ENCODE data around the gene RAPGEF2. TPM values are rescaled to one million over a fixed set of nuclear protein-coding genes. Genes with fewer than 3 reads are reported as not detected.
"Not testable (repeated sequence)": the region's sequence is repeated elsewhere in the genome, so short reads cannot be mapped to it uniquely, and the experiment has no call there.

RAPGEF2 gene
- total RNA-seq, 1 experiment from 2014 or later, result 21.2 TPM

DNA sequence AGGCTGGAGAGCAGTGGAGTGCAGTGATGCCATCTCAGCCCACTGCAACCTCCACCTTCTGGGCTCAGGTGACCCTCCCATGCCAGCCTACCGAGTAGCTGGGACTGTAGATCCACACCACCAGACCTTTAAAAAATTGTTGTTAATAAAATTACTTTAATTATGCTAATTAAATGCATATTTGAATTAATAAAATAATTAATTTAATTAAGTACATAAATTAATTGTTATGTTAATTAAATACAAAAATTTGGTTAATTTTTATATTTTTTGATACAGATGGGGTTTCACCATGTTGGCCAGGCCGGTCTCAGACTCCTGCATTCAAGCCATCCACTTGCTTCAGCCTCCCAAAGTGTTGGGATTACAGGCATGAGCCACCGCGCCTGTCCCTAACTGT lies 12.6 kb upstream of the RAPGEF2 start:
- no TSS peak for BruUV-seq (replicated peaks)
- Histone ChIP-seq H3K27ac (ENCODE audit: low read length) (no peak overlapping the region), H3K9ac (ENCODE audit: low read length) (no peak overlapping the region), H3K9me2 (replicated peaks; ENCODE audit: low read length) (no peaks in the 10 kb centered on the region), H2AFZ (ENCODE audit: low read length) (no peak overlapping the region), H3K9me3 (ENCODE audit: low read length) (no peaks in the 10 kb centered on the region), H3K79me2 (ENCODE audit: low read length) (no peaks in the 10 kb centered on the region), H4K20me1 (ENCODE audit: low read length) (no peaks in the 10 kb centered on the region), H3K4me3 (ENCODE audit: low read length) (no peak overlapping the region), H3F3A (ENCODE audit: low read length, unreplicated experiment) (no peaks in the 10 kb centered on the region), H3K4me2 (ENCODE audit: low read length) (no peak overlapping the region), H3K36me3 (ENCODE audit: low read depth, low read length) (no peaks in the 10 kb centered on the region), H3K27me3 (ENCODE audit: low read length) (no peaks in the 10 kb centered on the region), H3K4me1 (ENCODE audit: insufficient read depth, low read length) (no peaks in the 10 kb centered on the region)
- ChIA-PET CTCF (no interaction called here), POLR2A (ENCODE audit: unreplicated experiment) (no interaction called here)
- intact Hi-C loops (cut with micrococcal nuclease), result no loop called here
- DNase-seq (no peak), ATAC-seq (no peak)
- TF ChIP-seq EZH2phosphoT487 (IDR thresholded peaks at IDR 0.05; ENCODE audit: borderline replicate concordance, low read length), result no peak
- TF ChIP-seq, protein P1, sequence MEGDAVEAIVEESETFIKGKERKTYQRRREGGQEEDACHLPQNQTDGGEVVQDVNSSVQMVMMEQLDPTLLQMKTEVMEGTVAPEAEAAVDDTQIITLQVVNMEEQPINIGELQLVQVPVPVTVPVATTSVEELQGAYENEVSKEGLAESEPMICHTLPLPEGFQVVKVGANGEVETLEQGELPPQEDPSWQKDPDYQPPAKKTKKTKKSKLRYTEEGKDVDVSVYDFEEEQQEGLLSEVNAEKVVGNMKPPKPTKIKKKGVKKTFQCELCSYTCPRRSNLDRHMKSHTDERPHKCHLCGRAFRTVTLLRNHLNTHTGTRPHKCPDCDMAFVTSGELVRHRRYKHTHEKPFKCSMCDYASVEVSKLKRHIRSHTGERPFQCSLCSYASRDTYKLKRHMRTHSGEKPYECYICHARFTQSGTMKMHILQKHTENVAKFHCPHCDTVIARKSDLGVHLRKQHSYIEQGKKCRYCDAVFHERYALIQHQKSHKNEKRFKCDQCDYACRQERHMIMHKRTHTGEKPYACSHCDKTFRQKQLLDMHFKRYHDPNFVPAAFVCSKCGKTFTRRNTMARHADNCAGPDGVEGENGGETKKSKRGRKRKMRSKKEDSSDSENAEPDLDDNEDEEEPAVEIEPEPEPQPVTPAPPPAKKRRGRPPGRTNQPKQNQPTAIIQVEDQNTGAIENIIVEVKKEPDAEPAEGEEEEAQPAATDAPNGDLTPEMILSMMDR (conservative IDR thresholded peaks at IDR 0.05; ENCODE audit: low read depth, low read length), result no peak
- no peak for TF ChIP-seq EZH2 (IDR thresholded peaks at IDR 0.05; ENCODE audit: low read length, unreplicated experiment)

- BruUV-seq (replicated peaks); H3K9ac ChIP-seq (ENCODE audit: low read length); H4K20me1 ChIP-seq (ENCODE audit: low read length); CTCF ChIA-PET; H3K36me3 ChIP-seq (ENCODE audit: low read depth, low read length); H3K9me3 ChIP-seq (ENCODE audit: low read length); H3K4me1 ChIP-seq (ENCODE audit: insufficient read depth, low read length); DNase-seq; POLR2A ChIA-PET (ENCODE audit: unreplicated experiment); H3K79me2 ChIP-seq (ENCODE audit: low read length); H3K4me2 ChIP-seq (ENCODE audit: low read length); ATAC-seq; H3K4me3 ChIP-seq (ENCODE audit: low read length); H2AFZ ChIP-seq (ENCODE audit: low read length); H3F3A ChIP-seq (ENCODE audit: low read length, unreplicated experiment); H3K9me2 ChIP-seq (replicated peaks; ENCODE audit: low read length); H3K27ac ChIP-seq (ENCODE audit: low read length); H3K27me3 ChIP-seq (ENCODE audit: low read length); intact Hi-C loops (cut with micrococcal nuclease): not testable (repeated sequence)
Measured at GRCh38 chr4:159094156-159094555, 8.7 kb upstream of the RAPGEF2 start.

GRCh38 chr4:159096434-159096833 lies 6.4 kb upstream of the RAPGEF2 start:
- H3K9ac ChIP-seq (ENCODE audit: low read length), result no peak overlapping the region
- no peaks in the 10 kb centered on the region for H3K79me2 ChIP-seq (ENCODE audit: low read length)
- no peaks in the 10 kb centered on the region for H3K9me2 ChIP-seq (replicated peaks; ENCODE audit: low read length)
- no peak overlapping the region for H3K4me2 ChIP-seq (ENCODE audit: low read length)
- H3K36me3 ChIP-seq (ENCODE audit: low read depth, low read length), result no peaks in the 10 kb centered on the region
- H3F3A ChIP-seq (ENCODE audit: low read length, unreplicated experiment), result no peaks in the 10 kb centered on the region
- H3K27me3 ChIP-seq (ENCODE audit: low read length), result no peaks in the 10 kb centered on the region
- POLR2A ChIA-PET (ENCODE audit: unreplicated experiment), result no interaction called here
- ATAC-seq (no peak), DNase-seq (no peak)
- H3K4me1 ChIP-seq (ENCODE audit: insufficient read depth, low read length), result no peaks in the 10 kb centered on the region; the same call in 1 of the 2 replicates
- TF ChIP-seq EZH2 (IDR thresholded peaks at IDR 0.05; ENCODE audit: low read length, unreplicated experiment) (no peak), EZH2phosphoT487 (IDR thresholded peaks at IDR 0.05; ENCODE audit: borderline replicate concordance, low read length) (no peak)
- TF ChIP-seq, protein P1 (conservative IDR thresholded peaks at IDR 0.05; ENCODE audit: low read depth, low read length), result no peak
- no peak overlapping the region for H2AFZ ChIP-seq (ENCODE audit: low read length)
- H3K4me3 ChIP-seq (ENCODE audit: low read length), result no peak overlapping the region
- no peaks in the 10 kb centered on the region for H3K9me3 ChIP-seq (ENCODE audit: low read length)
- intact Hi-C loops (cut with micrococcal nuclease), result no loop called here
- CTCF ChIA-PET, result no interaction called here
- BruUV-seq (replicated peaks), result no TSS peak
- H3K27ac ChIP-seq (ENCODE audit: low read length), result no peak overlapping the region
- no peaks in the 10 kb centered on the region for H4K20me1 ChIP-seq (ENCODE audit: low read length)
